HepG2 (cell line): Measurements from ENCODE around the gene SEPTIN5. TPM values are rescaled to one million over a fixed set of nuclear protein-coding genes. Genes with fewer than 3 reads are reported as not detected.

Experiments
- ATAC-seq: fragments of 200-7000 bp; cut with Tn5 transposase; 3 replicates; pipeline ENCODE4 v1.9.1; 2020; ENCODE audit warnings: mild to moderate bottlenecking, moderate library complexity
- BruUV-seq: library from RNA; stranded (reverse); fragments of 400-500 nt; replicated peaks from 2 replicates; lab custom pipeline; 2021; lab: Mats Ljungman, UMichigan
- CTCF ChIA-PET: fragments of 300-600 bp; formaldehyde crosslinking; extraction: SDS; loops from one replicate; lab custom pipeline; 2021; ENCODE audit warnings: low total read pairs, inconsistent platforms, low intra/inter-chr PET ratio; lab: Yijun Ruan, JAX
- POLR2A ChIA-PET: fragments of 350-600 bp; sonication (Branson Sonifier 250); formaldehyde crosslinking; loops from one replicate; lab custom pipeline; 2020; ENCODE audit warnings: antibody characterized with exemption, inconsistent platforms; lab: Yijun Ruan, JAX
- DNase-seq: peaks from one replicate; pipeline ENCODE4 v3.0.0-alpha.2; 2015; ENCODE audit warnings: low spot score
- FAIRE-seq: peaks from 3 replicates; lab custom pipeline; 2011; peaks lifted over from hg19 to GRCh38; lab: Jason Lieb, UNC
- H2AFZ ChIP-seq: one replicate; pipeline ENCODE4 v1.6.1; 2011; ENCODE audit warnings: low read length, inconsistent platforms
- H3K27ac ChIP-seq: fragments of 300-600 bp; 3 replicates; pipeline ENCODE4 v1.8.0; 2011; ENCODE audit warnings: mixed run types, mild to moderate bottlenecking, mixed read lengths, low read length, inconsistent platforms; ENCODE audit not compliant: insufficient read depth; ENCODE audit errors: extremely low read length
- H3K27me3 ChIP-seq, 2 experiments: fragments of 200-600 bp in 1 of 2; 2 replicates in 1 of 2; 3 replicates in 1 of 2; pipeline versions ENCODE4 v1.6.0 to v1.8.0; 2011; ENCODE audit warnings: low read length in 2 of 2, mild to moderate bottlenecking in 2 of 2, moderate library complexity in 2 of 2, inconsistent platforms in 1 of 2; ENCODE audit not compliant: insufficient read depth in 2 of 2, control insufficient read depth in 1 of 2
- H3K36me3 ChIP-seq, 2 experiments: fragments of 200-600 bp in 1 of 2; replicated peaks in 1 of 2; 2 replicates in 1 of 2; 3 replicates in 1 of 2; pipeline versions ENCODE4 v1.5.1 to v1.8.0; 2011; ENCODE audit warnings: low read length in 2 of 2, inconsistent platforms in 1 of 2; ENCODE audit not compliant: insufficient read depth in 2 of 2, control insufficient read depth in 1 of 2
- H3K4me1 ChIP-seq: 2 replicates; pipeline ENCODE4 v1.5.1; 2012; ENCODE audit warnings: low read length, inconsistent platforms; ENCODE audit not compliant: insufficient read depth
- H3K4me2 ChIP-seq: 2 replicates; pipeline ENCODE4 v1.6.0; 2011; ENCODE audit warnings: low read depth, low read length, inconsistent platforms
- H3K4me3 ChIP-seq, 3 experiments: fragments of 200-600 bp in 1 of 3; sonication (generic), shearing (Covaris generic) in 1 of 3; replicated peaks in 1 of 3; 2 replicates each; pipeline ENCODE4 v1.5.1; 2011 to 2016; ENCODE audit warnings: low read length in 3 of 3, inconsistent platforms in 2 of 3, low read depth in 2 of 3, mild to moderate bottlenecking in 2 of 3, control low read depth in 1 of 3, mixed read lengths in 1 of 3; ENCODE audit not compliant: insufficient read depth in 1 of 3
- H3K79me2 ChIP-seq: one replicate; pipeline ENCODE4 v1.6.1; 2011; ENCODE audit warnings: low read length, inconsistent platforms; ENCODE audit not compliant: insufficient read depth
- H3K9ac ChIP-seq: 2 replicates; pipeline ENCODE4 v1.6.0; 2011; ENCODE audit warnings: mild to moderate bottlenecking, low read depth, low read length, inconsistent platforms; ENCODE audit not compliant: insufficient read depth
- H3K9me3 ChIP-seq: 2 replicates; pipeline ENCODE4 v1.5.1; 2012; ENCODE audit warnings: mild to moderate bottlenecking, low read length
- H4K20me1 ChIP-seq: 2 replicates; pipeline ENCODE4 v1.6.0; 2011; ENCODE audit warnings: inconsistent platforms, mild to moderate bottlenecking, low read length, moderate library complexity; ENCODE audit not compliant: insufficient read depth
- FIP1L1 ChIP-seq: fragments of 200-400 bp; formaldehyde crosslinking; IDR thresholded peaks from 2 replicates; pipeline ENCODE4 v1.6.1; 2018; ENCODE audit warnings: low read depth, mild to moderate bottlenecking, low read length, moderate library complexity, borderline replicate concordance; ENCODE audit not compliant: insufficient read depth
- JUND ChIP-seq: sonication (generic); formaldehyde crosslinking; IDR thresholded peaks from 2 replicates; pipeline ENCODE4 v1.8.0; 2022; ENCODE audit warnings: mild to moderate bottlenecking, missing genetic modification reagents
- PRDM10 ChIP-seq: sonication (generic); formaldehyde crosslinking; IDR thresholded peaks from 2 replicates; pipeline ENCODE4 v1.4.0; 2020; ENCODE audit warnings: low read depth, missing genetic modification reagents
- REPIN1 ChIP-seq: sonication (generic); formaldehyde crosslinking; IDR thresholded peaks from 2 replicates; pipeline ENCODE4 v1.8.0; 2022; ENCODE audit warnings: missing genetic modification reagents, low read depth, mild to moderate bottlenecking, borderline replicate concordance
- SP1 ChIP-seq, 2 experiments: fragments of 450-650 bp in 1 of 2; sonication (generic) in 1 of 2; formaldehyde crosslinking in 1 of 2; IDR thresholded peaks; 2 replicates each; pipeline versions ENCODE4 v1.4.0 to v1.6.1; 2016 to 2020; ENCODE audit warnings: missing genetic modification reagents in 1 of 2
- ZEB1 ChIP-seq: IDR thresholded peaks from 2 replicates; pipeline ENCODE4 v1.6.1; 2012; ENCODE audit warnings: mild to moderate bottlenecking, low read depth, inconsistent platforms; ENCODE audit not compliant: insufficient replicate concordance
- ZFX ChIP-seq: sonication (generic); formaldehyde crosslinking; IDR thresholded peaks from 2 replicates; pipeline ENCODE4 v1.4.0; 2020; ENCODE audit warnings: mild to moderate bottlenecking, low read depth, missing genetic modification reagents, moderate library complexity
- ZNF777 ChIP-seq: sonication (generic); formaldehyde crosslinking; IDR thresholded peaks from 2 replicates; pipeline ENCODE4 v1.4.0; 2020; ENCODE audit warnings: missing genetic modification reagents
- ZSCAN5A ChIP-seq: sonication (generic); formaldehyde crosslinking; IDR thresholded peaks from 2 replicates; pipeline ENCODE4 v1.8.0; 2022; ENCODE audit warnings: mild to moderate bottlenecking, missing genetic modification reagents, borderline replicate concordance
- WGBS: methylation state at CpG from one replicate; pipeline ENCODE4 v1.1.6; 2017; ENCODE audit warnings: low lambda C conversion rate; 5-methylcytosine and 5-hydroxymethylcytosine counted together
- in situ Hi-C: cut with HindIII; loops from 2 replicates; pipeline ENCODE4 v1.10.0; 2017; ENCODE audit warnings: low pct_unique_long_range_greater_than_20kb; ENCODE audit not compliant: extremely low pct_ligation_motif_present
- intact Hi-C: fragments of 100-400 bp; cut with micrococcal nuclease; formaldehyde crosslinking; loops from one replicate; pipeline ENCODE4 v1.10.0; 2022; ENCODE audit not compliant: unreplicated experiment
- polyA plus RNA-seq, 8 experiments: library from polyadenylated mRNA; depleted of rRNA in 3 of 8; stranded (reverse) in 7 of 8; unstranded in 1 of 8; fragments of >200 nt; fragmentation: Illumina TruSeq in 4 of 8; extraction: Trizol in 4 of 8; gene quantifications; 2 replicates each; pipeline versions ENCODE4 v1.2.1 to v1.2.3, GENCODE V29; 2011 to 2016; ENCODE audit warnings: low read depth in 4 of 8, missing spikeins in 1 of 8, mixed read lengths in 1 of 8; ENCODE audit not compliant: insufficient read depth in 1 of 8
- total RNA-seq, 5 experiments: library from RNA; depleted of rRNA; stranded (reverse); fragments of >200 nt; fragmentation: Illumina TruSeq; extraction: Trizol; gene quantifications; 2 replicates each; pipeline ENCODE4 v1.2.3, GENCODE V29; 2016; ENCODE audit warnings: low read depth in 1 of 5

SEPTIN5 gene
- total and polyA plus RNA-seq, 2 of the 13 experiments (the other 11 are each of a cell fraction or from before 2014, with no cell fraction given) = 0.33 TPM; not detected in 1

DNA sequence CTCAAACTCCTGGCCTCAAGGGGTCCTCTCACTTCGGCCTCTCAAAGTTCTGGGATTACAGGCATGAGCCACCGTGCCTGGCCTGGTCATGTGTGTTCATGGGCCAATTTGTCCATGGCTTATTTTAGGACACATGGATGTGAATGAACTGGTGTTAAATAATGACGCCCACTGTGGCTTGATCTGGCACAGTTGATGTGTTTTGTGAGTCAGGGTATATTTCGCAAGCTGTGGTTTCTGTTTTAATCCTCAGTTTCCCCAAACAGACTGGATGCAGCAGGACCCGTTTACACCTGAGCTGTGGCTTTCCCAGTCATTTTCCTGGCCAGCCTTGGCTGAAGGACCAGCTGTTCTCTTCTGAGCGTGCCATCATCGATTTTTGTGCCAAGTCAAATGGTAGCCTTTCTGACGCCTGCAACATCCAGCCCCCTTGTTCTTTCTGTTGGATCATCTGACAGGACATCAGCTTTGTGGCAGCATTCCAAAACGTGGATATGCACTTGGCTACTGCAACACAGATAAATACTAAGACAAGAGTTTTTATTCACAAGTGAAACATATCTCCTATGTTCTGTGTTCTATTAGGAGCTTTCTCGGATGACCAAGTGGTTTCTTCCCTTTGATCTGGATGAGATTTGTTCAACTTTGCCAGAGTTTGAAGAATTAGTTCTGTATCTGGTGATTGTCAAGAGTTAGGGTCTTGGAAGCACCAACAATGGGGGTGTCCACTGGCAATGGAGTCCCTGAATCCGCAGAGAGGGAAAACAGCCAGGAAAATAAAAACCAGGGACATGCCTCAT is 40.0 kb upstream of the SEPTIN5 start:
- Histone ChIP-seq H3K4me2 (no peak overlapping the region), H3K9me3 (no peaks in the 10 kb centered on the region), H3K79me2 (no peaks in the 10 kb centered on the region), H3K4me1 (no peaks in the 10 kb centered on the region), H3K4me3 (no peak overlapping the region), H3K9ac (no peak overlapping the region), H3K36me3 (no peaks in the 10 kb centered on the region), H4K20me1 (no peaks in the 10 kb centered on the region), H2AFZ (no peak overlapping the region), H3K27ac (no peak overlapping the region), H3K27me3 (peaks cover 0 to 9% of the 10 kb centered on the region in 2 experiments; a peak in 4 of 5 replicates)
- FAIRE-seq = no peak
- POLR2A ChIA-PET = no interaction called here
- no peak for ATAC-seq
- BruUV-seq = no TSS peak
- no peak for TF ChIP-seq JUND (CRISPR knock-in tag)
- no peak for TF ChIP-seq FIP1L1
- TF ChIP-seq ZSCAN5A (CRISPR knock-in tag) = no peak
- no peak for TF ChIP-seq SP1 (IDR thresholded peaks at IDR 0.05)
- TF ChIP-seq SP1 (CRISPR knock-in tag; IDR thresholded peaks at IDR 0.05) = no peak
- no peak for TF ChIP-seq REPIN1
- TF ChIP-seq PRDM10 = no peak
- TF ChIP-seq ZNF777 (CRISPR knock-in tag) = no peak
- TF ChIP-seq ZFX (CRISPR knock-in tag) = no peak
- TF ChIP-seq ZEB1 = no peak
- CTCF ChIA-PET = no interaction called here
- 53% methylated on average over 9 of the region's 11 CpGs for WGBS
- intact Hi-C loops (no loop called here), in situ Hi-C loops (no loop called here)
- DNase-seq = no peak
